ENCODE results near the gene EWSR1.

EWSR1 gene

DNA sequence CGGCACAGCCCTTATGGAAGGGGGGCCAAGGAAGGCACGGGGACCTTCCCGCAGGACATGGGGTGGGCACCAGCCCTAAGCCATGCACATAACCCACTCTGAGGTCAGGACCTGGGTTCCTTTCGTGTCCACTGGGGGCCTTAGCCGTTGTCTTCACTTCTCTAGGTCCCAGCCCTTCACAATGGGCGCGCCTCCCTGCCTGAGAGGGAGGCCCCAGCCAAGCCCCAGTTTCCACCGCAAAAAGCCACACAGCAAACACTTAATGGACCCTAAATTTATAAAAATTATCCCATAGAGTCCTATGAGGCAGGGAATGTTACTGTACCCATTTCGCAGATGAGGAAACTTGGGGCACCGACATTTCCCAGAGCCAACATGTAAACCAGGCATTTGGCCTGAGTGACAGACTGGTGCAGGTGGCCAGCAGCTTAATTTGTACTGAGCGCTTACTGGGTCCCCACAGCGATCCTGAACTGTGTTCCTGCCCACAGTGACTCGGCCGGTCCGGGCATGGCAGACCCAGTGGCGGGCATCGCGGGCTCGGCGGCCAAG, 39.6 kb downstream of the EWSR1 start:
- no peak for DNase-seq

DNA sequence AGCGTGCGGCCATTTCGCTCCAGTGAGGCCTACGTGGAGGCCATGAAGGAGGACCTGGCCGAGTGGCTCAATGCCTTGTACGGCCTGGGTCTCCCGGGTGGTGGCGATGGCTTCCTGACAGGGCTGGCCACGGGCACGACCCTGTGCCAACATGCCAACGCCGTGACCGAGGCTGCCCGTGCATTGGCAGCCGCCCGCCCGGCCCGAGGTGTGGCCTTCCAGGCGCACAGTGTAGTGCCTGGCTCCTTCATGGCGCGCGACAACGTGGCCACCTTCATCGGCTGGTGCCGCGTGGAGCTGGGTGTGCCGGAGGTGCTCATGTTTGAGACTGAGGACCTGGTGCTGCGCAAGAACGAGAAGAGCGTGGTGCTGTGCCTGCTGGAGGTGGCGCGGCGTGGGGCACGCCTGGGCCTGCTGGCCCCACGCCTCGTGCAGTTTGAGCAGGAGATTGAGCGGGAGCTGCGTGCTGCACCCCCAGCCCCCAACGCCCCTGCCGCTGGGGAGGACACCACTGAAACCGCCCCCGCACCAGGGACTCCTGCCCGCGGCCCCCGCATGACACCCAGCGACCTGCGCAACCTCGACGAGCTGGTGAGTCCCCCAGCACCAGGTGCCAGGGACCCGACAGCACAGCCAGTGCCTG, 40.2 kb downstream of the EWSR1 start:
- DNase-seq: no peak

DNA sequence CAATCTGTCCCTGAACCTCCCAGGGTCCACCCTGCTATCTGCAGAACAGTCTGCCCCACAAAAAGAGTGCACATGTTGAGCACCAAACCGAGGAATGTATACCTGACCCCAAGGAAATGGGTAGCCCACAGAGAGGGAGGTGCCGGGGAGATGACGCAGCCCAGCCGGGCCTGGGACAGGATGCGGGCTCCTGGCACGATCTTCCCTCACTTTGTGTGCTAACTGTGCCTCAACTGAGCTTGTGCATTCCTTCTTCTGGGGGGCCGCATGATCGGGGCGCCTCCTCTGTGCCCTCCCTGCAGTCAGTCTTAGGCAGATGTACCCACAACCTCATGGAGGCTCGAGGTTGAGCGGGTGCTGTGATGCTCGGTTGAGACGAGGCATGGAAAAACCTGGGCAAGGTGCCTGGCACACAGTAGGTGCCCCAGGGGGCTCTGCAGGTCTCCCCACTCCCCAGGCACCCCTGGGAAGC, 40.8 kb downstream of the EWSR1 start:
- no peak for DNase-seq

DNA sequence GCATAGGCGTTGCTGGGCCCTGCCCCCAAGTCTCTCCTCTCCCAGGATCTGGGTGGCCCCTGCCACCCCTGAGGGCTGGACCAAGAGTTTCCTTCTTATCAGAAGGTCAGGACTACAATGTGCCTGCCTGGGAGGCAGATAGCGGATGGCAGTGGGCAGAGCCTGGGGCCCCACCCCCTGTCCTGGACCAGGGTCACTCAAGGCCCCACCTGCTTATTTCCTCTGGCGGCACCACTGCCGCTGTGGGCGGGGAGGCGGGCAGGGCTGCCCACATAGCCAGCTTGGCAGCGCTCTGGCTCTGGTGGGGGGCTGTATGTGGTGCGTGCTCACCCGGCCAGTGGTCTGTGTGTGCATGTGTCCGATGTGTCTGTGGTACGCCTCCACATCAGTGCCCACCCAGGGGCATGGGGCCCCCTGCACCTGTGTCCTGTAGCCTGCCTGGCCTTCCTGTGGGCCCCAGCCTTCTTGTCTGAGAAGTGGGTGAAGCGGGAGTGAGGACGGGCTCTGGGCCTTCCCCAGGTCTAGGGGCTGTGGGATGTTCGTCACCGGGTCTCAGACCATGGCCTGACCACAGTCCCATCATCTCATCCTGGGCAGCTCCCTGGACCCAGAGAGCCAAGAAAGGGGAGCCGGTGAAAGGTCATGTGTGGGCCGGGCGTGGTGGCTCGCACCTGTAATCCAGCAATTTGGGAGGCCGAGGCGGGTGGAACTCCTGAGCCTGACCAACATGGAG, 41.4 kb downstream of the EWSR1 start:
- no peak for DNase-seq

DNA sequence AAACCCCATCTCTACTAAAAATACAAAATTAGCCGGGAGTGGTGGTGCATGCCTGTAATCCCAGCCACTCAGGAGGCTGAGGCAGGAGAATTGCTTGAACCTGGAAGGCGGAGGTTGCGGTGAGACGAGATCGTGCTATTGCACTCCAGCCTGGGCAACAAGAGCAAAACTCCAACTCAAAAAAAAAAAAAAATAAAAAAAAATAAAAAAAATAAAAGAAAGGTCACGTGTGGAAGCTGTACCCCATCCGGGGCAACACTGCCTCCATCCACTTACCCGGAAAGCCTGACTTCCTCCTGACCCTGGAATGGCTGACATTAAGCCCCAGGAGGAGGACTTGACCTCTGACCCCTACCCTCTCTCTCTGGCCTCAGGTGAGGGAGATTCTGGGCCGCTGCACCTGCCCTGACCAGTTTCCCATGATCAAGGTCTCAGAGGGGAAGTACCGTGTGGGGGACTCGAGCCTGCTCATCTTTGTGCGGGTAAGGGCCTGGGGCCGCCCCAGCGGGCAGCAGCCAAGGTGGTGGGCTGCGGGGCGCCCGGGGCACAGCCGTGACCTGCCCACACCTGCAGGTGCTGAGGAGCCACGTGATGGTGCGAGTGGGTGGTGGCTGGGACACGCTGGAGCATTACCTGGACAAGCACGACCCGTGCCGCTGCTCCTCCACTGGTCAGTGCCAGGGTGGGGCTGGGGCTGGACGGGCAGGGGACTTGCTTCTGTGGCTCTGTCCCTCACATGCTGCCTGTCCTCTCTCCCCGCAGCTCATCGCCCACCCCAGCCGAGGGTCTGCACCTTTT, 42.2 kb downstream of the EWSR1 start:
- DNase-seq: no peak

DNA sequence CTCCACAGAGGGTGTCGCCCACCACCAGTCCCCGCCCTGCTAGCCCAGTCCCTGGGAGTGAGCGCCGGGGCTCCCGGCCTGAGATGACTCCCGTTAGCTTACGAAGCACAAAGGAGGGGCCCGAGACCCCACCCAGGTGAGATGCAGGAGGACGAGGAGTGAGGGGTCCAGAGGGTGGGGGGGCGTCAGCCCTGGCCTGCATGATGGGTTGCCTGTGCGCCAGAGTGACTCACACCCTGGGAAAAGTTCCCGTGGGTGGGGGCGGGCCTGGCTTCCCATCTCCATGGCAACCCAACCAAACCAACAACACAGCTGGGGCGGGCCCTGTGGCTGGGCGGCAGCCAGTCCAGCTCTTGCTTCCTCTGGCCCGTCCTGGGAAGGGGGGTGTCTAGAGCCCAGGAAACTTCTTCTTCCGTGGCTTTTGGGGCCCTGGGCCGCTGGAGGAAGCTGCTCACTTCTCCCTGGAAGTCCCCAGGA, 42.8 kb downstream of the EWSR1 start:
- peak; percentile 5 for DNase-seq

DNA sequence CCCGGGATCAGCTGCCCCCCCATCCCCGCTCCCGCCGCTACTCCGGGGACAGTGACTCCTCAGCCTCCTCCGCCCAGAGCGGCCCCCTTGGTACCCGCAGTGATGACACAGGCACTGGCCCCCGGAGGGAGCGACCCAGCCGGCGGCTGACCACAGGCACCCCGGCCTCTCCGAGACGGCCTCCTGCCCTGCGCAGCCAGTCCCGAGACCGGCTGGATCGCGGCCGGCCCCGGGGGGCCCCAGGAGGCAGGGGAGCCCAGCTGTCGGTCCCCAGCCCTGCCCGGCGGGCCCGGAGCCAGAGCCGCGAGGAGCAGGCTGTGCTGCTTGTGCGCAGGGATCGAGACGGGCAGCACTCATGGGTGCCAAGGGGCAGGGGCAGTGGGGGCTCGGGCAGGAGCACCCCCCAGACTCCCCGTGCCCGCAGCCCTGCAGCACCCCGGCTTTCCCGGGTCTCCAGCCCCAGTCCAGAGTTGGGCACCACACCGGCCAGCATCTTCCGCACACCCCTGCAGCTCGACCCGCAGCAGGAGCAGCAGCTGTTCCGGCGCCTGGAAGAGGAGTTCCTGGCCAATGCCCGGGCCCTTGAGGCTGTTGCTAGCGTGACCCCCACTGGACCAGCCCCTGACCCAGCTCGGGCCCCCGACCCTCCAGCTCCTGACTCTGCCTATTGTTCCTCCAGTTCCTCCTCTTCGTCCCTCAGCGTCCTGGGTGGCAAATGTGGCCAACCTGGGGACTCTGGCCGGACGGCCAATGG, 43.6 kb downstream of the EWSR1 start:
- no peak for DNase-seq

DNA sequence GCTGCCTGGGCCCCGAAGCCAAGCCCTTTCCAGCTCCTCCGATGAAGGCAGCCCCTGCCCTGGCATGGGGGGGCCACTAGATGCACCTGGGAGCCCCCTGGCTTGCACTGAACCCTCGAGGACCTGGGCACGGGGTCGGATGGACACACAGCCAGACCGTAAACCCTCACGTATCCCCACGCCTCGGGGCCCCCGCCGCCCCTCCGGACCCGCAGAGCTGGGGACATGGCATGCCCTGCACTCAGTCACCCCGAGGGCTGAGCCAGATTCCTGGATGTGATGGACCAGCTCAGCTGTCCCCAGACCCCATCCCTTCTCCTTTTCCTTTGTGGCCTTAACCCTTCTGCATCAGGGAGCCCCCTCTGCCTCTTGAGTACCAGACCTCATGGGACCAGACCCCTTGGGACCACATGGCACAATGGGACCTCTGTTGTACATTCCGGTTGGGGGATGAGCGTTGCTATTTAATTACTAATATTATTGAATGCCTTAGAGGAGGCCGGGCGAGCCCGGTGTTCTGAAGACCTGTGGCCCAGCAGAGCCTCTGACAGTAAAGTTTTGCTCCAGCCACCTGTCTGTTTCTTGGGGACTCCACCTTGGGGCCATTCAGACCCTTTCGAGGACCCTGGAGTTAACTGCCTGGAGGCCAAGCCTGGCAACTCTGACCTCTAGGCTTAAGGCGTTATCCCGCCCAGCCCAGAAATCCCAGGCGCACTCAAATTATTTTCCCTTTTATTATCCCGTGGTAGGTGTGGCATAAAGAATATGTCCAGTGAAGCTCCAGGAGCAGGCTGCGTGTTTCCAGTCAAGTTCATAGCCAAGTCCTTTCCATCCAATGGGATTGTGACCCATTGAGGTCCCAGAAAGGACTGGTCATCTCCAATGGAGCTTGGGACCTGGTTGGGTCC, 44.4 kb downstream of the EWSR1 start:
- DNase-seq: no peak

DNA sequence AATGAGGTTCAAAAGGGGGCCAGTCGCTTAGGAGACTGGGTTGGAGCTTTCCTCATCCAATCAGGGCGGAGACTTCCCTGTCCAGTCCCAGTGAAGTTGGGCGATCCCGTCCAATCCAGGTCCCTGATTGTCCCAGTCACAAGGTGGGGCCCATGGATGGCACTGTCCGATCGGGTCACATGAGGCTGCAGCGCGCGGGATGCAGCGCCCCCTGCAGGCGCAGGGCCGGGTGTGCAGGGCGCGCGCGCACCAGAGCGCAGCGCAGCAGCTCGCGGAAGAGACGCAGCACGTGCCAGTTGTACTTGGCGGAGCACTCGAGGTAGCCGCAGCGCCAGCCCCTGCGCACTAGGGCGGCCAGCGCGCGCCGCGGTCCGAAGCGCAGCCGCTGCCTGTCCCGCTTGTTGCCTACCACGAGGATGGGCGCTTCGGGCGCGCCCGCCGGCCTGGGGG, 45.1 kb downstream of the EWSR1 start:
- DNase-seq: no peak

DNA sequence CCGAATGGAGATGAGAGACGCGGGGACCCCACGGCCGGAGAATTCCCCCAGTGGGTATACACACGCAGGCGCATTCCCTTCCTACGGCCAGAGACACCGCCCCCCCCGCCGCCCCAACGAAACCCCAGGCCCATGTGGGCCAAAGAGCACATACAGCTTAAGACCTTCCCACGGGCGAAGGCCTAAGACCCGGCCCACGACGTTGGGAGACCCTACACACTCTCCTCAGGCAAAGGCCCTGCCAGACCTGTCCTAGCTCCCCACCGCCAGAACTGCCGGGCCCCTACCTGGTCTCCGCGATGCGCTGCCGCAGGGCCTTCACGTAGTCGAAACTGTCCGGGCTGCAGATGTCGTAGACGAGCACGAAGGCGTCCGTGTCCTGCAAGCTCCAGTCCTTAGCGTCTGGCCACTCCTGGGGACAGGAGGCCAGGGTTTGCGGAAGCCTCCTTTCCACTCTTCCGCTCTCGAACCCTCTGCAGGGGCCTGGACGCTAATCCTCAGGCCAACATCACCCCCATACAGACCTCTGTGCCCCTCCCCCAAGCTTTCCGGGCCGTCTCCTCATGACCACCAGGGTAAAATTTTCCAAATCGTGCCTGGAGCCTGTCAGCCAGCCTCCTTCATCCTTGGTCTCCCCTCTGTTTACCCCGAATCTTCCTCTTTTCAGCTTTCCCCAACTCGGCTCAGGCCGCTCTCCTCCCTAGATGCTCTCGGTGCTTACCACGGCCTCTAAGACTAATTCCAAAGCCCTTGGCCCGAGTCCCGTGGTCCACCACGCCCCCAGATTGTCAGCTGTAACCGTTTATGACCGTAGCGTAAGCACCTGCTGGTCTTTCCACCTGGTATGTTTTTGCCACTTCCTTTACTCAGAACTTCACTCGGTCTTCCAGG, 45.8 kb downstream of the EWSR1 start:
- no peak for DNase-seq

DNA sequence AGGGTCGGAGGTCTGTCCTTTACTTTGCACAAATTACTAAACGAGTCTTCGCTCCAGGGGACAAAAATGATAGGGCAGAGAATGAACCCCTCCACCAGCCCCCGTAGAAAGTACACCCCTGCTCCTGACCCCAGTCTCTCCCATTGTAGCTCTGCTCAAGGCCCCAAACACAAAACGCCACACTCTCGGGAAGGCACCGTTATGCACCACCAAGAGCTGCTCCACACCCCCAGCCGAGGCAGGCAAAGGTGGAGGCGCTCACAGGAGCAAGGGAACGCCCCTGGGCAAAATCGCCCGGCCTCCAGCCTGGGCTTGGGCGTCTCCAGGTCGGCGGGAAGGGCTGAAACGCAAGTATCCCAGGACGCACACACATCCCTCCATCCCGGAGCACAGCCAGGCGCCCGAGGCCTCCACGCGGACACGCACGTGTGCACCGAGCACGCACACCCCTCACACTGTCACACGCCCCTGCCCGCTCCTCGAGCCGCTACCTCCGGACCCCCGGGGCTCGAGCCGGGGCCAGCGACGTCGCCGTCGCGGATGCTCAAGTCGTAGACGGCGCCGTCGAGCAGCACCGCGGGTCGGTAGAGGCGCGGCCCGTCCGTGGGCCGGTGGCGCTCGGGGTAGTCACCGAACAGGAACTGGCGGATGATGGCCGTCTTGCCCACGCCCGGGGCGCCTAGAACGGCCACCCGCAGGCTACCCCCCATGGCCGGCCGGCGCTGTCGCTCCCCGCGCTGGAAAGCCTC, 46.6 kb downstream of the EWSR1 start:
- no peak for DNase-seq

DNA sequence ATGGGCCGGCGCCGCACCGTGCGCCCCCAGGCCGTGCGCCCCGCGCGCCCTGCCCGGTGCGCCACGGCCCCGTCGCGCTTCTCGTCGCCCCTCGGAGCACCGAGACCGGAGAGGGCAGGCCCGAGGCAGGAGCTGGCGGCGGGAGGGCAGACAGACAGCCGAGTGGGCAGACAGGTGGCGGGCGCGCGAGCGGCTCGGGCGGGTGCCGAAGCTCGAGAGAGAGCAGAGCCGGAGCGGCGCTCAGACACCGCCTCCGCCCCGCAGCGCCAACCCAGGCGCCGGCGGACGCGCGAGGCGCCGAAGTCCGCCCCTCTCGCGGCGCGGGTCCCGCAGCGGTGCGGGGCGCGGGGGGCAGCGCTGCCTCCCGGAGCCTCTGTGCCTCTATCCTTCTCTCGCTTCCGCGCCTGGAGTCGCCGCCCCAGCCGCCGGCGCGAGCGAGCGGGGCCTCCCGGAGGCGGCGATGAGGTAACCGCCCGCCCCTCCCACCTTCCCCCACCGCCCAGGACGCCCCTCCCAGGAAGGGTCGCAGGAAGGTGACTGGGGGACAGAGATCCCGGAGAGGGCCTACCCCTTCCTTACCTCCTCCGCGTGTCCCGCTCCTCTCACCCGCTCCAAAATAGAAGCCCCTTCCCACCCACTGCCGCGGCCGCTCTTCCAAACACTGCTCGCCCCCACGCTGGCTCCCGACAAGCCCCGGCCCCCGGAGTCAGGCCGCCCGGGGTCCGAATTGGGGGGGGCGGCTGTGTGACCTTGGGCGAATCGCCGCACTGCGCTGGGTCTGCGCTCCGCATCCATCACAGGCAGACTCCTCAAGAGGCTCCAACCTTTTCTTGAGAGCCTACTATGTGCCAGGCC, 47.4 kb downstream of the EWSR1 start, which contains the start of gene RASL10A:
Gene RASL10A (minus strand): TSS at position 412 of the 855 bp plus-strand sequence. CDS start 451 bp downstream, outside the sequence.
- DNase-seq: no peak

DNA sequence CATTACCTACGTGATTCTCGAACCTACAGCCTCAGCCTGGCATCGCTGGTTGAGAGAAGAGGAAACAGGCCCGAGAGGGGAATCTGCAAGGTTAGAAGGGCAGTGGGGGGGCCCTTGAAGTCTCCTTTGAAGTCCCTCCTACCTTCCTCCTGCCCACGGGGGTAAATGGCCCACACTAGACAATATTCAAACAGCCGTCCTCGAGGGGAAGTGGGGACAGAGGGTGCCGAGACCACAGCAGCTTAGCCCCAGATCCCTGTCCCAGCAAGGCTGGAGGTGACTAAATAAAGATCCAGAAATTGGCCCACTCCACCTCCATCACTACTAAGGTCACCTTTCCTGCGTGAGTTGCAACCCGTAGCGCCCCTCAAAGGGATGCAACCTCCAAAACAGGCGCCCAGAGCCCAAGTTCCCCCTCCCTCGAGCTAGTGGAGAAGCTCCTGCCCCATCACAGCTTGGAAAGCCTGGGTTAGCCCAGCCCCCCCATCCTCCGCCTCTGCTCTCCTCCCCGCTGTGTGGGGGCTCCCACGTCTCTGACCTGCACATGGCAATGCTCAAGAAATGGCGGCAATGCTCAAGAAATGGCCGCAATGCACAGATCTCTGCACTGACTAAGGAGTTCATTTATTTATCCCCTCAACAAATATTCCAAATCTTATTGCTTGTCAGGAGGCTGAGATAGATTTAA, 48.2 kb downstream of the EWSR1 start:
- no peak for DNase-seq

DNA sequence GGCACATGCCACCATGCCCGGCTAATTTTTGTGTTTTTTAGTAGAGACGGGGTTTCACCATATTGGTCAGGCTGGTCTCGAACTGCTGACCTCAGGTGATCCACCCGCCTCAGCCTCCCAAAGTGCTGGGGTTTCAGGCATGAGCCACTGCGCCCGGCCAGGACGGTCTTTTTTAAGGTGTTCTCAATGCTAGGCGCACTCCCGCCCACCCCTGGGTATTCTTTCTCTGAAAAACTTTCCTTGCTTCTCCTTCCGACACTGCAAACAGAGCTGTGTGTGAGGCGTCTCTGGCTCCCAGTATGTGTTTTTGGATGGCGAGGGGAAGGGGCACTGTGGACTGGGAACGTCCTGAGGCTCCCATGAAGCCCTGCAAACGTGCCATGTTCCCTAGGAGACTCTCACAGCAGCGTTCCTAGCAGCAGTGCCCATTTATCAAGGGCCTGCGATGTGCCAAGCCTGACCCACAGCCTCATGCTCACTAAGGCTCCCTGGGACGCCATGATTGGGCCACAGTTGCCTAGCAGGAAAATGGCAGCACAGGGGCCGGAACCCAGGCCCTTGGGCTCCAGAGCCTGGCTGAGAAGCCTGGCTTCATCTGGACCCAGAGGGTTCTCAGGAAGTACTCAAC, 49.9 kb downstream of the EWSR1 start:
- no peak for DNase-seq

DNA sequence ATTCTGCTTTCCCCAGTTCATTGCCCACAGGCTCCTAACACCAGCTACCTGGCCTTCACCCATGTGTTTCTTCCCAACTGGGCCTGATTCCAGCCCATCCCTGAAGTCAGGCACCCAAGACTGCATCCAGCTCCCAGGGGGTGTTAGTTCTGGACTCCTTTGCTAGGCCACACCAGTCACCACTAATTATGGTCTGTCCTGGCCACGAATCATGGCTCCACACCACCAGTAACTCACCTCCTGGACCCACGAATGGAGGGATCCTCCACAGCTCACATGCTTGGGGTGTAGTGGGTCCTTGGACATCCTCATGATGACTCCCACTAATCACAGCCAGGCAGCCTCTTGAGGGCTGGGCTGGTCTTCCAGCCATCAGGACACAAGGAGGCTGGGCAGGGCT, 51.0 kb downstream of the EWSR1 start:
- DNase-seq: no peak

DNA sequence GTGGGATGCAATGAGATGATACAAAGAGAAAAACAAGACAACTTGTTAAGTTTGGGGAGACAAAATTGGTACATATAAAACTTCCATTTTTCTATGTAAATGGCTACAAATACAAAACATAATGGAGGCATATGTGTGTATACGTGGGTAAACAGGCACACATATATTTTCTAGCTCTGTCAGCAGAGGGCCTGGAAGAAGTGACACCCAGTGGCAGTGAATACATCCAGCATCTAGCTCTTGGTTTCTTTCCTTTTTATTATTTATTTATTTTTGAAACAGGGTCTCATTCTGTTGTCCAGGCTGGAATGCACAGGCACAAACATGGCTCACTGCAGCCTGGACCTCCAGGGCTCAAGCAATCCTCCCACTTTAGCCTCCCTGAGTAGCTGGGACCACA, 52.5 kb downstream of the EWSR1 start:
- DNase-seq: no peak

DNA sequence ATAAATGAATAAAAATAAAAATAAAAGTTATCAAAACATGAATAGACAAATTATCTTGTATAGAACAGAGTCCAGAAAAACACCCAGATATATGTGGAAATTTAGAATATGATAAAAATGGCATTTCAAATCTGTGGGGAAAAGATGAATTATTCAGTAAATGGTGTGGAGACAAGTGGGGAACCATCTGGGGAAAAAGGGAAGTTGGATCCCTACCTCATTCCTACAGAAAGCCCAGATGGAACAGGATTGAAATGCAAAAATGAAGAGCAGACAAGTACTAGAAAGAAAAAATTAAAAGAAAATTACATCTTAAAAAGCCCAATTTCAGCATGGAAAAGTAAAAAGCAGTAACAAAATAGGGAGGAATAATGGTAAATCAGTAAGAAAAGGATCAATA, 55.6 kb downstream of the EWSR1 start:
- no peak for DNase-seq
